CD4-positive, alpha-beta T cell treated with Interleukin-6 at 100 ng/mL for 8 hours (primary cell): ENCODE measurements around the gene GUK1.
"Not testable (repeated sequence)": the region's sequence is repeated elsewhere in the genome, so short reads cannot be mapped to it uniquely, and the experiment has no call there.

Experiments
- DNase-seq: peaks from one replicate; pipeline ENCODE4 v3.0.0-alpha.2; 2020; ENCODE audit warnings: mixed read lengths, low spot score

The GUK1 gene

GRCh38 chr1:228163007-228163753, 23.1 kb downstream of the GUK1 start:
- DNase-seq, result no peak

- no peak for DNase-seq
Observed at GRCh38 chr1:228163776-228164519, 23.9 kb downstream of the GUK1 start.

GRCh38 chr1:228164561-228165371, 24.7 kb downstream of the GUK1 start:
- DNase-seq, result no peak

GRCh38 chr1:228165372-228166169, 25.5 kb downstream of the GUK1 start, which contains the start of gene IBA57:
Gene IBA57, plus strand, starts transcription at chr1:228165804. Its CDS starts 13 bp downstream, at chr1:228165817.
- DNase-seq, result peak; percentile 100

- DNase-seq, result peak; percentile 45
Observed at GRCh38 chr1:228166170-228166936, 26.3 kb downstream of the GUK1 start.

GRCh38 chr1:228168563-228169270, 28.6 kb downstream of the GUK1 start:
- DNase-seq, result no peak

- DNase-seq, result no peak
Observed at GRCh38 chr1:228169345-228169744, 29.3 kb downstream of the GUK1 start.

GRCh38 chr1:228170666-228171065, 30.6 kb downstream of the GUK1 start:
- DNase-seq, result no peak

- DNase-seq, result no peak
Observed at GRCh38 chr1:228171221-228171891, 31.3 kb downstream of the GUK1 start.

- DNase-seq, result no peak
Observed at GRCh38 chr1:228172591-228173527, 32.8 kb downstream of the GUK1 start.

- not testable (repeated sequence) for DNase-seq
Observed at GRCh38 chr1:228173528-228174481, 33.7 kb downstream of the GUK1 start.

- DNase-seq, result no peak
Observed at GRCh38 chr1:228174482-228175315, 34.6 kb downstream of the GUK1 start.

- no peak for DNase-seq
Observed at GRCh38 chr1:228175316-228176023, 35.4 kb downstream of the GUK1 start.

- no peak for DNase-seq
Observed at GRCh38 chr1:228176024-228176395, 35.9 kb downstream of the GUK1 start.

GRCh38 chr1:228176461-228177182, 36.5 kb downstream of the GUK1 start:
- DNase-seq, result no peak
